ENCODE results near the gene WDR93.

DNA sequence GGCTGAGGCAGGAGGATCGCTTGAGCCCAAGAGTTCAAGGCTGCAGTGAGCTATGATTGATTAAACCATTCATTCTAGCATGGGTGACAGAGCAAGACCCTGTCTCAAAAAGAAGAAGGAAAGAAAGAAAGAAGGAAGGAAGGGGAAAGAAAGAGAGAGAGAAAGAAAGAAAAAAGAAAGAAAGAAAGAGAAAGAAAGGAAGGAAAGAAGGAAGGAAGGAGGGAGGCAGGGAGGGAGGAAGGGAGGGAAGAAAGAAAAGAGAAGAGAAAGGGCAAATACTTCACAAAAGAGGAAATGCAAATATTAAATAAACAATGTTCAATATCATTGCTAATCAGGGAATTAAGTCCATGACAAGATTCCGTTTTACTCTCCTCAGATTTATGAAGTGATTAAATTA, 31.3 kb upstream of the WDR93 start:
- no peak for TF ChIP-seq EZH2phosphoT487 (IDR thresholded peaks at IDR 0.05; ENCODE audit: low read length)
- TF ChIP-seq, protein P1, sequence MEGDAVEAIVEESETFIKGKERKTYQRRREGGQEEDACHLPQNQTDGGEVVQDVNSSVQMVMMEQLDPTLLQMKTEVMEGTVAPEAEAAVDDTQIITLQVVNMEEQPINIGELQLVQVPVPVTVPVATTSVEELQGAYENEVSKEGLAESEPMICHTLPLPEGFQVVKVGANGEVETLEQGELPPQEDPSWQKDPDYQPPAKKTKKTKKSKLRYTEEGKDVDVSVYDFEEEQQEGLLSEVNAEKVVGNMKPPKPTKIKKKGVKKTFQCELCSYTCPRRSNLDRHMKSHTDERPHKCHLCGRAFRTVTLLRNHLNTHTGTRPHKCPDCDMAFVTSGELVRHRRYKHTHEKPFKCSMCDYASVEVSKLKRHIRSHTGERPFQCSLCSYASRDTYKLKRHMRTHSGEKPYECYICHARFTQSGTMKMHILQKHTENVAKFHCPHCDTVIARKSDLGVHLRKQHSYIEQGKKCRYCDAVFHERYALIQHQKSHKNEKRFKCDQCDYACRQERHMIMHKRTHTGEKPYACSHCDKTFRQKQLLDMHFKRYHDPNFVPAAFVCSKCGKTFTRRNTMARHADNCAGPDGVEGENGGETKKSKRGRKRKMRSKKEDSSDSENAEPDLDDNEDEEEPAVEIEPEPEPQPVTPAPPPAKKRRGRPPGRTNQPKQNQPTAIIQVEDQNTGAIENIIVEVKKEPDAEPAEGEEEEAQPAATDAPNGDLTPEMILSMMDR (IDR thresholded peaks at IDR 0.05; ENCODE audit: low read length), result no peak

Measured in MM.1S (cell line).